IMR-90 (cell line): ENCODE data around the gene PRSS16. TPM values are rescaled to one million over a fixed set of nuclear protein-coding genes. Genes with fewer than 3 reads are reported as not detected.

Experiments
- ATAC-seq: fragments of 200-7000 bp; cut with Tn5 transposase; 2 replicates; pipeline ENCODE4 v1.9.1; 2020; ENCODE audit warnings: low read depth, mild to moderate bottlenecking, moderate library complexity
- BruUV-seq: library from RNA; stranded (reverse); fragments of 400-500 nt; replicated peaks from 2 replicates; lab custom pipeline; 2021; lab: Mats Ljungman, UMichigan
- CTCF ChIA-PET: fragments of 300-600 bp; formaldehyde crosslinking; extraction: SDS; loops from one replicate; lab custom pipeline; 2021; ENCODE audit warnings: antibody characterized with exemption; lab: Yijun Ruan, JAX
- POLR2A ChIA-PET: fragments of 300-600 bp; sonication (Branson Sonifier 250); formaldehyde crosslinking; loops from one replicate; lab custom pipeline; 2022; ENCODE audit warnings: antibody characterized with exemption; ENCODE audit not compliant: unreplicated experiment; lab: Charles Lee
- DNase-seq: peaks from one replicate; pipeline ENCODE4 v3.0.0; 2013
- H2AFZ ChIP-seq: replicated peaks from 2 replicates; pipeline ENCODE3; 2013; ENCODE audit warnings: low read length, mild to moderate bottlenecking; ENCODE audit not compliant: poor library complexity
- H2AK5ac ChIP-seq: 2 replicates; pipeline ENCODE4 v1.6.1; 2013; ENCODE audit warnings: low read depth, low read length, inconsistent platforms
- H2AK9ac ChIP-seq: replicated peaks from 2 replicates; pipeline ENCODE3; 2013; ENCODE audit warnings: mild to moderate bottlenecking, low read depth, low read length, moderate library complexity; ENCODE audit not compliant: poor library complexity
- H2BK120ac ChIP-seq: 2 replicates; pipeline ENCODE4 v1.6.1; 2013; ENCODE audit warnings: low read depth, low read length, inconsistent platforms
- H2BK15ac ChIP-seq: 3 replicates; pipeline ENCODE4 v1.6.1; 2013; ENCODE audit warnings: low read depth, low read length, inconsistent platforms
- H2BK20ac ChIP-seq: 2 replicates; pipeline ENCODE4 v1.6.1; 2013; ENCODE audit warnings: low read depth, mild to moderate bottlenecking, inconsistent platforms, low read length, moderate library complexity
- H2BK5ac ChIP-seq: 2 replicates; pipeline ENCODE4 v1.6.1; 2013; ENCODE audit warnings: mild to moderate bottlenecking, low read depth, low read length, inconsistent platforms; ENCODE audit not compliant: poor library complexity, severe bottlenecking
- H3K14ac ChIP-seq: replicated peaks from 2 replicates; pipeline ENCODE4 v1.6.1; 2013; ENCODE audit warnings: low read depth, low read length, inconsistent platforms
- H3K18ac ChIP-seq: 2 replicates; pipeline ENCODE4 v1.6.1; 2013; ENCODE audit warnings: low read depth, low read length, control low read depth
- H3K23ac ChIP-seq: 2 replicates; pipeline ENCODE4 v1.6.1; 2013; ENCODE audit warnings: low read depth, low read length, inconsistent platforms
- H3K27ac ChIP-seq: 2 replicates; pipeline ENCODE4 v1.5.1; 2013; ENCODE audit warnings: mild to moderate bottlenecking, control low read depth, low read length; ENCODE audit not compliant: insufficient read depth
- H3K27me3 ChIP-seq: 2 replicates; pipeline ENCODE4 v1.6.1; 2013; ENCODE audit warnings: low read length; ENCODE audit not compliant: control insufficient read depth, insufficient read depth
- H3K36me3 ChIP-seq: 2 replicates; pipeline ENCODE4 v1.6.1; 2013; ENCODE audit warnings: low read length, mixed read lengths; ENCODE audit not compliant: control insufficient read depth, insufficient read depth
- H3K4ac ChIP-seq: 2 replicates; pipeline ENCODE4 v1.6.1; 2013; ENCODE audit warnings: low read depth, low read length, inconsistent platforms
- H3K4me1 ChIP-seq: 2 replicates; pipeline ENCODE4 v1.6.1; 2013; ENCODE audit warnings: low read length, mixed read lengths; ENCODE audit not compliant: control insufficient read depth, insufficient read depth
- H3K4me2 ChIP-seq: 2 replicates; pipeline ENCODE4 v1.6.1; 2013; ENCODE audit warnings: low read depth, mild to moderate bottlenecking, control low read depth, low read length, moderate library complexity
- H3K4me3 ChIP-seq: 2 replicates; pipeline ENCODE4 v1.5.1; 2013; ENCODE audit warnings: low read depth, mild to moderate bottlenecking, control low read depth, low read length, moderate library complexity; ENCODE audit not compliant: insufficient read depth
- H3K56ac ChIP-seq: 2 replicates; pipeline ENCODE4 v1.6.1; 2013; ENCODE audit warnings: low read length, inconsistent platforms; ENCODE audit not compliant: insufficient read depth; ENCODE audit errors: extremely low read depth
- H3K79me1 ChIP-seq, 2 experiments: 2 replicates each; pipeline ENCODE4 v1.6.1; 2013; ENCODE audit warnings: low read length in 2 of 2, inconsistent platforms in 1 of 2, low read depth in 1 of 2
- H3K9ac ChIP-seq: 2 replicates; pipeline ENCODE4 v1.6.1; 2013; ENCODE audit warnings: low read depth, low read length, control low read depth
- H3K9me1 ChIP-seq: 2 replicates; pipeline ENCODE4 v1.6.1; 2013; ENCODE audit warnings: low read length, inconsistent platforms; ENCODE audit not compliant: insufficient read depth
- H3K9me3 ChIP-seq: 2 replicates; pipeline ENCODE4 v1.6.1; 2013; ENCODE audit warnings: low read length; ENCODE audit not compliant: control insufficient read depth, insufficient read depth
- H4K20me1 ChIP-seq: 2 replicates; pipeline ENCODE4 v1.6.1; 2013; ENCODE audit warnings: low read length, inconsistent platforms; ENCODE audit not compliant: insufficient read depth
- H4K5ac ChIP-seq: 2 replicates; pipeline ENCODE4 v1.6.1; 2013; ENCODE audit warnings: mild to moderate bottlenecking, low read depth, low read length, control low read depth
- H4K8ac ChIP-seq, 2 experiments: 2 replicates each; pipeline ENCODE4 v1.6.1; 2013; ENCODE audit warnings: low read depth in 2 of 2, low read length in 2 of 2, control low read depth in 1 of 2, inconsistent platforms in 1 of 2
- H4K91ac ChIP-seq: 2 replicates; pipeline ENCODE4 v1.6.1; 2013; ENCODE audit warnings: low read depth, low read length, inconsistent platforms; ENCODE audit not compliant: insufficient read depth
- CHD1 ChIP-seq: IDR thresholded peaks from 2 replicates; pipeline ENCODE4 v1.6.1; 2012; ENCODE audit warnings: low read depth, low read length, improper control_type of control experiment
- FOS ChIP-seq: fragments of 150-350 bp; IDR thresholded peaks from 2 replicates; pipeline ENCODE4 v1.6.1; 2016; ENCODE audit warnings: low read depth, low read length
- MXI1 ChIP-seq: IDR thresholded peaks from 2 replicates; pipeline ENCODE4 v1.6.1; 2012; ENCODE audit warnings: low read depth, mild to moderate bottlenecking, low read length, moderate library complexity, borderline replicate concordance
- NFE2L2 ChIP-seq: fragments of 150-350 bp; IDR thresholded peaks from 2 replicates; pipeline ENCODE4 v1.6.1; 2016; ENCODE audit warnings: low read depth, mild to moderate bottlenecking, low read length
- POLR2A ChIP-seq: IDR thresholded peaks from 2 replicates; pipeline ENCODE4 v1.6.1; 2012; ENCODE audit warnings: mild to moderate bottlenecking, low read depth, low read length
- RAD21 ChIP-seq: IDR thresholded peaks from 2 replicates; pipeline ENCODE4 v1.6.1; 2012; ENCODE audit warnings: low read length, improper control_type of control experiment
- RCOR1 ChIP-seq: IDR thresholded peaks from 2 replicates; pipeline ENCODE4 v1.6.1; 2012; ENCODE audit warnings: mild to moderate bottlenecking, low read length, improper control_type of control experiment; ENCODE audit not compliant: insufficient replicate concordance
- RFX5 ChIP-seq: IDR thresholded peaks from 2 replicates; pipeline ENCODE4 v1.8.0; 2012; ENCODE audit warnings: low read depth, mild to moderate bottlenecking, low read length, moderate library complexity
- SMC3 ChIP-seq: fragments of 150-350 bp; IDR thresholded peaks from 2 replicates; pipeline ENCODE4 v1.6.1; 2016; ENCODE audit warnings: low read depth, mild to moderate bottlenecking, antibody characterized with exemption, low read length, moderate library complexity
- WGBS, 2 experiments: methylation state at CpG; one replicate each; pipeline versions ENCODE4 v1.1.5 to v1.1.7; 2013; ENCODE audit warnings: missing lambda C conversion rate in 2 of 2; ENCODE audit not compliant: insufficient read length in 1 of 2; ENCODE audit errors: extremely low coverage in 2 of 2; 5-methylcytosine and 5-hydroxymethylcytosine counted together
- dilution Hi-C: fragments of 300-500 bp; cut with HindIII; formaldehyde crosslinking; loops from one replicate; pipeline ENCODE4 v1.14.3; 2018; ENCODE audit warnings: low sequenced_read_pairs; ENCODE audit not compliant: unreplicated experiment
- in situ Hi-C: fragments of 300-500 bp; cut with MboI; formaldehyde crosslinking; loops from 3 replicates; pipeline ENCODE4 v1.14.3; 2019; ENCODE audit warnings: low sequenced_read_pairs, inconsistent platforms, mixed read lengths
- intact Hi-C: fragments of 100-400 bp; cut with micrococcal nuclease; formaldehyde crosslinking; loops from 2 replicates; pipeline ENCODE4 v1.10.0; 2022
- polyA plus RNA-seq, 3 experiments: library from polyadenylated mRNA; depleted of rRNA; stranded (reverse); fragments of >200 nt; gene quantifications; 2 replicates each; pipeline ENCODE4 v1.2.3, GENCODE V29; 2012; ENCODE audit warnings: low replicate concordance in 1 of 3
- total RNA-seq: library from RNA; depleted of rRNA; stranded (reverse); fragments of >200 nt; gene quantifications from 2 replicates; pipeline ENCODE4 v1.2.3, GENCODE V29; 2012
- TF ChIP-seq, protein P1 (sequence below): fragments of 150-350 bp; IDR thresholded peaks from 2 replicates; pipeline ENCODE4 v1.6.1; 2017; ENCODE audit warnings: mild to moderate bottlenecking, antibody characterized with exemption, low read length, low read depth
- TF ChIP-seq, protein P2 (sequence below): conservative IDR thresholded peaks from 2 replicates; pipeline ENCODE4 v1.5.1; 2012; ENCODE audit warnings: mild to moderate bottlenecking, low read depth, low read length, improper control_type of control experiment
- TF ChIP-seq, protein P3 (sequence below): fragments of 150-350 bp; IDR thresholded peaks from 2 replicates; pipeline ENCODE4 v1.6.1; 2016; ENCODE audit warnings: low read depth, mild to moderate bottlenecking, low read length, moderate library complexity, borderline replicate concordance

PRSS16 gene
- total and polyA plus RNA-seq, 2 of the 4 experiments (the other 2 are of a cell fraction): 0.39 TPM; not detected in 1

DNA sequence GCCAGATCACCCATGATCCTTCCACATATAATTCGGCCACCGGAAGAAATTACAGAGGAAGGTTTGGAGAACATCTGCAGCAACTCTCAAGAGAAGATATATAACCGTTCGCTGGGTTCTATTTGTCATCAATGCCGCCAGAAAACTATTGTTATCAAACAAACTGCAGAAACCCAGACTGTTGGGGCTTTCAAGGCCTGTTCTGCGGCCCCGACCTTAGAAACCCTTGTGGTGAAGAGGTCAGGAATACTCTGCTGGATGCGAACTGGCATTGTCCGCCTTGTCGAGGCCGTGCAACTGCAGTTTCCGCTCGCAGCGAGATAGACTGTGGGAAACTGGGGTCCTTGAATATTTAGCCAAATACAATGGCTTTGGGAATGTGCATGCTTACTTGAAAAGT lies 21.3 kb downstream of the PRSS16 start:
- no peak overlapping the region for H2BK5ac ChIP-seq
- H2BK15ac ChIP-seq: no peak overlapping the region
- dilution Hi-C loops (no loop called here), intact Hi-C loops (no loop called here), in situ Hi-C loops (no loop called here)
- no peak overlapping the region for H2BK20ac ChIP-seq
- no peak overlapping the region for H3K27ac ChIP-seq
- DNase-seq (no peak), ATAC-seq (no peak)
- no peak overlapping the region for H3K56ac ChIP-seq
- H3K4me3 ChIP-seq: no peak overlapping the region
- TF ChIP-seq FOS (no peak), MXI1 (no peak), NFE2L2 (no peak), CHD1 (no peak), POLR2A (no peak), SMC3 (no peak), RAD21 (no peak), RFX5 (no peak), RCOR1 (no peak)
- TF ChIP-seq, protein P1, sequence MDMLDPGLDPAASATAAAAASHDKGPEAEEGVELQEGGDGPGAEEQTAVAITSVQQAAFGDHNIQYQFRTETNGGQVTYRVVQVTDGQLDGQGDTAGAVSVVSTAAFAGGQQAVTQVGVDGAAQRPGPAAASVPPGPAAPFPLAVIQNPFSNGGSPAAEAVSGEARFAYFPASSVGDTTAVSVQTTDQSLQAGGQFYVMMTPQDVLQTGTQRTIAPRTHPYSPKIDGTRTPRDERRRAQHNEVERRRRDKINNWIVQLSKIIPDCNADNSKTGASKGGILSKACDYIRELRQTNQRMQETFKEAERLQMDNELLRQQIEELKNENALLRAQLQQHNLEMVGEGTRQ: no peak
- TF ChIP-seq, protein P2, sequence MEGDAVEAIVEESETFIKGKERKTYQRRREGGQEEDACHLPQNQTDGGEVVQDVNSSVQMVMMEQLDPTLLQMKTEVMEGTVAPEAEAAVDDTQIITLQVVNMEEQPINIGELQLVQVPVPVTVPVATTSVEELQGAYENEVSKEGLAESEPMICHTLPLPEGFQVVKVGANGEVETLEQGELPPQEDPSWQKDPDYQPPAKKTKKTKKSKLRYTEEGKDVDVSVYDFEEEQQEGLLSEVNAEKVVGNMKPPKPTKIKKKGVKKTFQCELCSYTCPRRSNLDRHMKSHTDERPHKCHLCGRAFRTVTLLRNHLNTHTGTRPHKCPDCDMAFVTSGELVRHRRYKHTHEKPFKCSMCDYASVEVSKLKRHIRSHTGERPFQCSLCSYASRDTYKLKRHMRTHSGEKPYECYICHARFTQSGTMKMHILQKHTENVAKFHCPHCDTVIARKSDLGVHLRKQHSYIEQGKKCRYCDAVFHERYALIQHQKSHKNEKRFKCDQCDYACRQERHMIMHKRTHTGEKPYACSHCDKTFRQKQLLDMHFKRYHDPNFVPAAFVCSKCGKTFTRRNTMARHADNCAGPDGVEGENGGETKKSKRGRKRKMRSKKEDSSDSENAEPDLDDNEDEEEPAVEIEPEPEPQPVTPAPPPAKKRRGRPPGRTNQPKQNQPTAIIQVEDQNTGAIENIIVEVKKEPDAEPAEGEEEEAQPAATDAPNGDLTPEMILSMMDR: no peak
- TF ChIP-seq, protein P3, sequence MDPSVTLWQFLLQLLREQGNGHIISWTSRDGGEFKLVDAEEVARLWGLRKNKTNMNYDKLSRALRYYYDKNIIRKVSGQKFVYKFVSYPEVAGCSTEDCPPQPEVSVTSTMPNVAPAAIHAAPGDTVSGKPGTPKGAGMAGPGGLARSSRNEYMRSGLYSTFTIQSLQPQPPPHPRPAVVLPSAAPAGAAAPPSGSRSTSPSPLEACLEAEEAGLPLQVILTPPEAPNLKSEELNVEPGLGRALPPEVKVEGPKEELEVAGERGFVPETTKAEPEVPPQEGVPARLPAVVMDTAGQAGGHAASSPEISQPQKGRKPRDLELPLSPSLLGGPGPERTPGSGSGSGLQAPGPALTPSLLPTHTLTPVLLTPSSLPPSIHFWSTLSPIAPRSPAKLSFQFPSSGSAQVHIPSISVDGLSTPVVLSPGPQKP: no peak
- no peak overlapping the region for H2AFZ ChIP-seq
- H3K9me3 ChIP-seq: no peaks in the 10 kb centered on the region
- no peaks in the 10 kb centered on the region for H4K20me1 ChIP-seq
- no peaks in the 10 kb centered on the region for H3K79me1 ChIP-seq
- no peak overlapping the region for H3K9ac ChIP-seq
- no peaks in the 10 kb centered on the region for H3K4me1 ChIP-seq
- 77% methylated on average over 4 of the region's 14 CpGs; no CpG with 5 or more reads in 1 of the 2 experiments for WGBS, 2 experiments
- no peak overlapping the region for H4K8ac ChIP-seq
- H3K9me1 ChIP-seq: no peaks in the 10 kb centered on the region
- no TSS peak for BruUV-seq
- H3K14ac ChIP-seq: no peak overlapping the region
- H2AK5ac ChIP-seq: no peak overlapping the region
- no peak overlapping the region for H4K5ac ChIP-seq
- H2BK120ac ChIP-seq: no peak overlapping the region
- ChIA-PET POLR2A (no interaction called here), CTCF (no interaction called here)
- no peaks in the 10 kb centered on the region for H3K36me3 ChIP-seq
- no peak overlapping the region for H4K91ac ChIP-seq
- H3K23ac ChIP-seq: no peak overlapping the region
- no peak overlapping the region for H3K4ac ChIP-seq
- H3K4me2 ChIP-seq: no peak overlapping the region
- H2AK9ac ChIP-seq: no peak overlapping the region
- H3K27me3 ChIP-seq: peaks cover 11% of the 10 kb centered on the region
- no peak overlapping the region for H3K18ac ChIP-seq
